Naive B cell (primary cell): ENCODE data around the gene TEAD2. TPM values are rescaled to one million over a fixed set of nuclear protein-coding genes. Genes with fewer than 3 reads are reported as not detected.
"Not testable (repeated sequence)": the region's sequence is repeated elsewhere in the genome, so short reads cannot be mapped to it uniquely, and the experiment has no call there.

Source experiments
- ATAC-seq, 2 donors: fragments of 150-1000 bp; cut with Tn5 transposase; 2 replicates each; pipeline ENCODE4 v1.10.0; 2021; ENCODE audit warnings: low read depth in 2 of 2, mild to moderate bottlenecking in 2 of 2, moderate library complexity in 2 of 2
- DNase-seq: peaks from one replicate; pipeline ENCODE4 v3.0.0; 2022
- H3K27ac Mint-ChIP-seq, 6 donors: one replicate each; pipeline ENCODE4 v1.8.0; 2020 to 2022; ENCODE audit warnings: mild to moderate bottlenecking in 6 of 6, mixed read lengths in 6 of 6, moderate library complexity in 5 of 6, inconsistent platforms in 2 of 6
- H3K27me3 Mint-ChIP-seq, 3 donors: one replicate each; pipeline ENCODE4 v1.8.0; 2021 to 2022; ENCODE audit warnings: mixed read lengths in 3 of 3, mild to moderate bottlenecking in 1 of 3
- H3K36me3 Mint-ChIP-seq, 2 donors: one replicate each; pipeline ENCODE4 v1.8.0; 2020 to 2022; ENCODE audit warnings: mixed read lengths in 2 of 2, inconsistent platforms in 1 of 2, mild to moderate bottlenecking in 1 of 2
- H3K4me1 Mint-ChIP-seq, 3 donors: one replicate each; pipeline ENCODE4 v1.8.0; 2020 to 2022; ENCODE audit warnings: mixed read lengths in 3 of 3, inconsistent platforms in 1 of 3, mild to moderate bottlenecking in 1 of 3, moderate library complexity in 1 of 3
- H3K4me3 Mint-ChIP-seq, 8 donors: one replicate each; pipeline ENCODE4 v1.8.0; 2020 to 2022; ENCODE audit warnings: mild to moderate bottlenecking in 8 of 8, mixed read lengths in 8 of 8, moderate library complexity in 8 of 8, inconsistent platforms in 2 of 8
- H3K9me3 Mint-ChIP-seq, 7 donors: one replicate each; pipeline ENCODE4 v1.8.0; 2020 to 2022; ENCODE audit warnings: mixed read lengths in 7 of 7, mild to moderate bottlenecking in 5 of 7, inconsistent platforms in 2 of 7, moderate library complexity in 1 of 7
- polyA plus RNA-seq, 6 donors: library from polyadenylated mRNA; unstranded; fragments of 300-500 nt; fragmentation: Illumina TruSeq; gene quantifications; one replicate each; pipeline ENCODE4 v1.2.3, GENCODE V29; 2021; ENCODE audit warnings: low read depth in 6 of 6

TEAD2 gene
- polyA plus RNA-seq, 6 donors from 2014 or later: 0.80 to 5.4 (median 3.0) TPM

DNA sequence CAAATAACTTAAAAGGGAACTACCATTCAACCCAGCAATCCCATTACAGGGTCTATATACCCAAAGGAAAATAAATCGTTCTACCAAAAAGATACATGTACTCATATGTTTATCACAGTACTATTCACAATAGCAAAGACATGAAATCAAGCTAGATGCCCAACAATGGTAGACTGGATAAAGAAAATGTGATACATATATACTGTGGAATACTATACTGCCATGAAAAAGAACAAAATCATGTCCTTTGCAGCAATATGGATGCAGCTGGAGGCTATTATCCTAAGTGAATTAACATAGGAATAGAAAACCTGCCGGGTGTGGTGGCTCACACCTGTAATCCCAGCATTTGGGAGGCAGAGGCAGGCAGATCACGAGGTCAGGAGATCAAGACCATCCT is 63.6 kb downstream of the TEAD2 start:
- H3K27me3 Mint-ChIP-seq, H3K27ac Mint-ChIP-seq, DNase-seq, H3K4me3 Mint-ChIP-seq, ATAC-seq, H3K9me3 Mint-ChIP-seq, H3K36me3 Mint-ChIP-seq: not testable (repeated sequence)
- H3K4me1 Mint-ChIP-seq: peaks cover 10 to 28% (median 24%) of the 10 kb centered on the region in 3 donors

DNA sequence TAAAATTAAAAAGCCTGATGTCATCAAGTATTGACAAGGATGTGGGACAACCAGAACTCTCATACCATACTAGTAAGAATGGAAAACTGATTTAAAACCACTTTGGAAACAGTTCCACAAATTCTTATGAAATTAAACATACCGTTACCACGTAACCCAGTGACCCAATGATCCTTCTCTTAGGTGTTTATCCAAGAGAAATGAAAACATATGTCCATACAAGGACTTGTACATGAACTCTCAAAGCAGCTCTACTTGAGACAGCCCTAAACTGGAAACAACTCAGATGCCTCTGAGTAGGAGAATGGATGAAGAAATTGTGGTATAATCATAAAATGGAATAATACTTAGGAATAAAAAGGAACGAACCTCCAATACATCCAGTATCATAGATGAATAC is 64.8 kb downstream of the TEAD2 start:
- H3K27me3 Mint-ChIP-seq: no peaks in the 10 kb centered on the region
- DNase-seq: no peak
- peaks cover 10 to 23% (median 19%) of the 10 kb centered on the region in 3 donors for H3K4me1 Mint-ChIP-seq
- H3K36me3 Mint-ChIP-seq: peaks cover 0 to 1% of the 10 kb centered on the region in 2 donors
- H3K9me3 Mint-ChIP-seq: peaks cover 0 to 1% (median 0%) of the 10 kb centered on the region in 7 donors
- no peak for ATAC-seq
- no peak overlapping the region for H3K4me3 Mint-ChIP-seq
- no peak overlapping the region for H3K27ac Mint-ChIP-seq

DNA sequence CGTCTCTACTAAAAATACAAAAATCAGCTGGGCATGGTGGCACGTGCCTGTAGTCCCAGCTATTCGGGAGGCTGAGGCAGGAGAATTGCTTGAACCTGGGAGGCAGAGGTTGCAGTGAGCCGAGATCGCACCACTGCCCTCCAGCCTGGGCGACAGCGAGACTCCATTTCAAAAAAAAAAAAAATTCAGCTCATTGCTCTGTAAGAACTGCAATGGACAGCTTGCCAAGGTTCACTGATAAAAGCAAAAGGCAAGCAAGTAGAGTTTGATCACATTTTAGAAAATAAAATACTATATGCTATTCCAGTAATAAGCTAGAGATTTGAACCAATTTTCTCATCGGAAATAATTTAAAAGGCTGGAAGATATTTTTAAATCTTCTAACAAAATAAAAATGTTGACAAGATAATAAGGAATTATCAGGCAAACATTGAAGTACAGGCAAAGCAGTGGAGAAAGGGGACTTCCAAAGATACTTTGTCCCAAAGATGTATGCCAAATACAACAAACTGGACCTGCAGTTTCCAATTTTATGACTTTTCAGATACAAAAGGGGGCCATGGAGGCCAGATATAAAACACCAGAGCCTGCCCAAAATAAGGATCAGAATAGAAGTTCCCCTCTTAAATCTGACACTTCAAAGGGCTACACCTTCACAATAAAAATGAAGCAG is 66.9 kb downstream of the TEAD2 start:
- no peaks in the 10 kb centered on the region for H3K27me3 Mint-ChIP-seq
- no peaks in the 10 kb centered on the region for H3K9me3 Mint-ChIP-seq
- DNase-seq: no peak
- no peak overlapping the region for H3K27ac Mint-ChIP-seq
- no peaks in the 10 kb centered on the region for H3K36me3 Mint-ChIP-seq
- no peak for ATAC-seq
- H3K4me1 Mint-ChIP-seq: peaks cover 2 to 4% (median 3%) of the 10 kb centered on the region in 3 donors
- H3K4me3 Mint-ChIP-seq: no peak overlapping the region

DNA sequence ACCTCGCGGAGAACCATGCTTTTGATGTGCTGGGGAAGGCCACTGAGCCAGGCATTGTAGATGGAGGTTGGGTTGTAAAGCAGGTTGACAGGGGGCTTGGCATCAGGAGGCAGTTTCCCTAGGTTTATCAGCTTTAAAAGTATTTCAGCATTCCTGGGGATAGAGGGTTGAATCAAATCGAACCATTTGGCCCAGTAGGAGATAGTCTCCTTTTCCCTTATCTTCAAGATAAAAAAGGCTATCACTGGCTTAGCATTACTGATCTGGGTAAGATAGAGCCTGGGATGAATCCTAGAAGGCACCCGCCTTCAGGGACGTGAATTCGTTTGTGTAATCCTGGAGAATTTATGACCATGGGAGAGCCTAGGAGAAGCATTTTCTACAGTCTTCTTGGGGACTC is 67.8 kb downstream of the TEAD2 start:
- Mint-ChIP-seq H3K9me3 (no peaks in the 10 kb centered on the region), H3K36me3 (no peaks in the 10 kb centered on the region), H3K27ac (peak overlapping the region in 1 of 6 donors; percentile 22), H3K4me1 (no peaks in the 10 kb centered on the region), H3K4me3 (no peak overlapping the region), H3K27me3 (no peaks in the 10 kb centered on the region)
- DNase-seq (no peak), ATAC-seq (no peak)

Other genes with a start within 250 kb of the TEAD2 start
- 1 to 10 TPM in 5 of 6 donors, not detected in 1; 2.8 to 5.0 (median 3.5) TPM for gene LIN7B, start 248.0 kb downstream of the TEAD2 start, polyA plus RNA-seq
- gene C19orf73, start 243.3 kb downstream of the TEAD2 start, polyA plus RNA-seq: 1 to 10 TPM; 2.8 to 6.3 (median 5.8) TPM
- gene PPFIA3, start 242.9 kb downstream of the TEAD2 start, polyA plus RNA-seq: under 1 TPM in 2 of 6 donors, not detected in 4; 0.23 to 0.26 TPM
- not detected for gene HRC, start 207.0 kb downstream of the TEAD2 start, polyA plus RNA-seq
- under 1 TPM in 1 of 6 donors, not detected in 5; 0.45 TPM for gene TRPM4, start 204.6 kb downstream of the TEAD2 start, polyA plus RNA-seq
- gene SLC6A16, start 37.2 kb downstream of the TEAD2 start, polyA plus RNA-seq: 10 to 100 TPM in 1 of 6 donors, 1 to 10 TPM in 5; 5.8 to 17.4 (median 8.4) TPM
- 1,000 to 10,000 TPM in 1 of 6 donors, 100 to 1,000 TPM in 5; 672 to 1,032 (median 882) TPM for gene CD37, start 27.0 kb downstream of the TEAD2 start, polyA plus RNA-seq
- 1 to 10 TPM in 1 of 6 donors, under 1 TPM in 2, not detected in 3; 0.55 to 2.8 (median 0.82) TPM for gene DKKL1, start 1.5 kb upstream of the TEAD2 start, polyA plus RNA-seq
- not detected for gene KASH5, start 25.8 kb upstream of the TEAD2 start, polyA plus RNA-seq
- gene PTH2, start 61.0 kb upstream of the TEAD2 start, polyA plus RNA-seq: not detected
- gene GFY, start 63.0 kb upstream of the TEAD2 start, polyA plus RNA-seq: not detected
- not detected for gene SLC17A7, start 79.1 kb upstream of the TEAD2 start, polyA plus RNA-seq
- gene PIH1D1, start 89.4 kb upstream of the TEAD2 start, polyA plus RNA-seq: 10 to 100 TPM; 70.3 to 95.3 (median 79.0) TPM
- 100 to 1,000 TPM in 1 of 6 donors, 10 to 100 TPM in 5; 54.2 to 103 (median 74.6) TPM for gene ALDH16A1, start 90.8 kb upstream of the TEAD2 start, polyA plus RNA-seq
- gene FLT3LG, start 111.8 kb upstream of the TEAD2 start, polyA plus RNA-seq: 10 to 100 TPM in 5 of 6 donors, 1 to 10 TPM in 1; 9.5 to 15.0 (median 11.4) TPM
- 1,000 to 10,000 TPM; 1,519 to 3,103 (median 2,606) TPM for gene RPL13A, start 125.2 kb upstream of the TEAD2 start, polyA plus RNA-seq
- 1,000 to 10,000 TPM; 2,581 to 3,900 (median 3,339) TPM for gene RPS11, start 134.0 kb upstream of the TEAD2 start, polyA plus RNA-seq
- 10 to 100 TPM; 56.7 to 69.7 (median 62.7) TPM for gene FCGRT, start 150.2 kb upstream of the TEAD2 start, polyA plus RNA-seq
- gene RCN3, start 165.6 kb upstream of the TEAD2 start, polyA plus RNA-seq: under 1 TPM in 2 of 6 donors, not detected in 4; 0.17 to 0.43 TPM
- 100 to 1,000 TPM in 5 of 6 donors, 10 to 100 TPM in 1; 89.5 to 136 (median 113) TPM for gene NOSIP, start 218.1 kb upstream of the TEAD2 start, polyA plus RNA-seq
- gene PRRG2, start 218.9 kb upstream of the TEAD2 start, polyA plus RNA-seq: under 1 TPM in 5 of 6 donors, not detected in 1; 0.20 to 0.79 (median 0.62) TPM
- gene PRR12, start 228.8 kb upstream of the TEAD2 start, polyA plus RNA-seq: under 1 TPM; 0.09 to 0.77 (median 0.29) TPM